GM19324 (cell line): ENCODE measurements around the gene CATSPER1.
A peak's percentile ranks its signal among the peaks of the same experiment; 100 is the strongest.

Source experiments
- ATAC-seq: cut with Tn5 transposase; IDR thresholded peaks from one replicate; pipeline ENCODE4 v1.9.1; 2021; ENCODE audit warnings: mild to moderate bottlenecking, moderate library complexity; ENCODE audit not compliant: unreplicated experiment, low FRiP score

CATSPER1 gene

DNA sequence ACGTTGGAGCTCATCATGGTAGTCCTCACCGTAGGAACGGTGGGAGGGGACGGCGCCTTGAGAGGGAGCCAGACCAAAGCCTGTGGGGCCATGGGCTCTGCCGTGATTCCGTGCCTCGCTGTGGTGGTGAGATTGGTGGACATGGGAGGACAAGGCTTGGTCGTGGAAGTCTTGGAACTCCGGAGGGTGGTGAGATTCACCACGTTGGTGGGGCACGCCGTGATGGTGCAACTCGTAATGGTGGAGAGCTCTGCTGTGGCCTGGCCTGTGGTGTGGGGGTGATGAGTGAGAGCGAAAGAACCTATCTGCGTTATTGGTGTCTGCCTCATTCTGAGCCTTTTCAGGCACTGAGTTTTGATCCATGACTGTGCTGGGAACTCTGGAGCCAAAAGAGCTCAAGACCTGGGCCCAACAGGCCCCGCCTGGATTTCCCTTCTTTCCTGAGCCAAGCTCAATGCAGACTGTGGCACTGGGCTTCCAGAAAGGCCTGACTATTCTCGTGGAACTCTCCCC, at the start of gene CATSPER1:
Gene CATSPER1, minus strand, starts transcription at position 463 of the 513 bp plus-strand sequence. Its CDS starts 100 bp downstream, at position 363.
- no peak for ATAC-seq

DNA sequence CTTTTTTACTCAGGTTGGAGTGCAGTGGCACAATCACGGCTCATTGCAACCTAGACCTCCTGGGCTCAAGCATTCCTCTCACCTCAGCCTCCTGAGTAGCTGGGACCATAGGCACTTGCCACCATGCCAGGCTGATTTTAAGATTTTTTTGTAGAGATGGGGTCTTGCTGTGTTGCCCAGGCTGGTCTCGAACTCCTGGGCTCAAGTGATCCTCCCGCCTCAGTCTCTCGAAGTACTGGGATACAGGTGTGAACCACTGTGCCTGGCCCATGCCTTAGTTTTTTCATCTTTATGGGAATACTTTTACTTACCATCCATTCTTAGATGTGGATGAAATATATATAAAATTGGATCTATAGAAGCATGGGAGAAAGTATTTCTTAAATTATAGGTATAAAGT, 49.0 kb upstream of the CATSPER1 start:
- ATAC-seq = no peak

DNA sequence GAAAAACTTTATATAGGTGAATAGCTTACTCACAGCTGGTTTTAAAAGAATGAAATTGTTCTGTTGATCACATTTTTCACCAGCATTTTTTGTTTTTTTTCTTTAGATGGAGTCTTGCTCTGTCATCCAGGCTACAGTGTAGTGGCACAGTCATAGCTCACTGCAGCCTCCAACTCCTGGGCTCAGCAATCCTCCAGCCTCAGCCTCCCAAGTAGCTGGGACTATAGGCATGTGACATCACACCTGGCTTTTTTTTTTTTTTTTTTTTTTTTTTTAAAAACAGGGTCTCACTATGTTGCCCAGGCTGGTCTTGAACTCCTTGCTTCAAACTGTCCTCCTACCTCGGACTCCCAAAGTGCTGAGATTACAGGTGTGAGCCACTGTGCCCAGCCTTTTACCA, 47.4 kb upstream of the CATSPER1 start:
- ATAC-seq = no peak

DNA sequence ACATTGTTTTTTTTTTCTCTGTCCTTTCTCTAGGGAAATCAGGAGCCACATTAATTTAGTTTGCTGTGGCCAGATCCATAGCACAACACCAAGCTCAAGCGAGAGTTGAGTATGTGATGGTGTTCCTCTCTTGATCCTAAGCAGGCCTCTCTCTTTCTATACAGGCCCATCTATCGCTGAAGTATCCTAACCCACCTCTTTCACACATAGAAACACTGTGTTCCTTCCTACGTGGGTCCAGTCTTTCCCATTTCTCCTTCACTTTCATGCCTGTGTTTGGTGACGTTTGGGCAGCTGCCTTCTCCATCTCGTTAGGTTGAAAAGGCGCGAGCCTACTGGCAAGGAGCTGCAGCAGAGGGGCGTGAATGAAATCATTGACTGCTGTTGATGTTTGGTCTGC, 46.2 kb upstream of the CATSPER1 start:
- no peak for ATAC-seq

DNA sequence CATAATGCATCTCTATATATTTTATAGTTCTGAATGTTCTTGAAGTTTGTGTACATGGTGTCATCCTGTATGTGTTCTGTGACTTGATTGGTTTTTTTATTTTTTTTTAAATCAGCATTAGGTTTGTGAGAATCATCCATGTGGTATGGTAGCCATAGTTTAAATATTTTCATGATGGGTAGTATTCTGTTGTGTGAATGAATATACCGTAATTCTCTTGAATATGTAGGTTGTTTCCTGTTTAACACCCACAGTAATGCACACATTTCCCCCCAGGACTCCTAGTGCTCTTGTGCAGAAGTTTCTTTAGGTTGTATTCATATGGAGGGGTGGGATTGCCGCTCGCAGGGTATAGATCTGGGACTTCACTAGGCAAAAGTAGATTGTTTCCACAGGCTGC, 45.8 kb upstream of the CATSPER1 start:
- ATAC-seq = no peak

DNA sequence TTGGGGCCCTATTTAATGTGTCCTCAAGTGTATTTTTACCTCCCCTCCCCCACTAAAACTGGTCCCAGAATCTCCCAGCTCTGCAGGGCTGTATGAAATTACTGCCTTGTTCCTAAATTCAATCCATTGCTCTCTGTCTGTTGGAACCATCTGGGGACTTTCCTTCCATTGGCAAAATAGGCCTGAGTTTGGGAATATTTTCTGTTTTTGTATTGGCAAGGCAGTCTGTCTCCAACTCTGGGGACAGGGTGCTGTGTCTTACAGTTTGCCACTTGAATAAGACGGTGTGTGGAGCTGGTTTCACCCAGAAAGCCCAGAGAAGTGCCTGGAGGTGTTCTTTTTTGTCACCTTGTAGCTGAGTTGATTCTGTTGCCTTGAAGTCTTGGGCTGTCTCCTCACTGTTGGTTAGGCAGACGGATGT, 45.1 kb upstream of the CATSPER1 start:
- no peak for ATAC-seq

DNA sequence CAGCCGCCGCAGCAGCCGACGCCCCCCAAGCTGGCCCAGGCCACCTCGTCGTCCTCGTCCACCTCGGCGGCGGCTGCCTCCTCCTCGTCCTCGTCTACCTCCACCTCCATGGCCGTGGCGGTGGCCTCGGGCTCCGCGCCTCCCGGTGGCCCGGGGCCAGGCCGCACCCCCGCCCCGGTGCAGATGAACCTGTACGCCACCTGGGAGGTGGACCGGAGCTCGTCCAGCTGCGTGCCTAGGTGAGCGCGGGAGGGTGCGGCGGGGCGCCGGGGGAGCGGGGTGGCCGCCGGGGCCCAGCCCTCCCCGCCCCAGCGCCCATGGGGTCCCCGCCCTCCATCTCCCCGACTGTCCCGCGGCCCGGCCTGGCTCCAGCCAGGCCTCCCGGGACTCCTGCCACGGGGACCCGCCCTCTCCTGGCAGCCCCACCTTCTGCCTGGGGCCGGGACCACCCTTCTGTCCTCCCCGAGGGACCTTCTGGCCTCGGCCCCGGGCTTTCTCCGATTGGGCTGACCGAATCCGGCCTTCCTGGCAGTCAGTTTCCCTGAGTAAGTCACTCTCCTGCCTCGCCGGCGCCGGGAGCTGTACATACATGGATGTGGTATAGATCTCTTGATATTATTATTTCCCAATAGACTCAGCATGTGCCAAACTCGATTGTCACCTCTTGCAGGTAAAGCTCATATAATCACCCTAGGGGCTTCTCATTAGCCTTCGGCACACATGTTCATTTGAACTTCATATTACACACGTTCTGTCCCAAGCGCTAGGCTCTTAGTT, 44.5 kb upstream of the CATSPER1 start:
- ATAC-seq = peak; percentile 23

DNA sequence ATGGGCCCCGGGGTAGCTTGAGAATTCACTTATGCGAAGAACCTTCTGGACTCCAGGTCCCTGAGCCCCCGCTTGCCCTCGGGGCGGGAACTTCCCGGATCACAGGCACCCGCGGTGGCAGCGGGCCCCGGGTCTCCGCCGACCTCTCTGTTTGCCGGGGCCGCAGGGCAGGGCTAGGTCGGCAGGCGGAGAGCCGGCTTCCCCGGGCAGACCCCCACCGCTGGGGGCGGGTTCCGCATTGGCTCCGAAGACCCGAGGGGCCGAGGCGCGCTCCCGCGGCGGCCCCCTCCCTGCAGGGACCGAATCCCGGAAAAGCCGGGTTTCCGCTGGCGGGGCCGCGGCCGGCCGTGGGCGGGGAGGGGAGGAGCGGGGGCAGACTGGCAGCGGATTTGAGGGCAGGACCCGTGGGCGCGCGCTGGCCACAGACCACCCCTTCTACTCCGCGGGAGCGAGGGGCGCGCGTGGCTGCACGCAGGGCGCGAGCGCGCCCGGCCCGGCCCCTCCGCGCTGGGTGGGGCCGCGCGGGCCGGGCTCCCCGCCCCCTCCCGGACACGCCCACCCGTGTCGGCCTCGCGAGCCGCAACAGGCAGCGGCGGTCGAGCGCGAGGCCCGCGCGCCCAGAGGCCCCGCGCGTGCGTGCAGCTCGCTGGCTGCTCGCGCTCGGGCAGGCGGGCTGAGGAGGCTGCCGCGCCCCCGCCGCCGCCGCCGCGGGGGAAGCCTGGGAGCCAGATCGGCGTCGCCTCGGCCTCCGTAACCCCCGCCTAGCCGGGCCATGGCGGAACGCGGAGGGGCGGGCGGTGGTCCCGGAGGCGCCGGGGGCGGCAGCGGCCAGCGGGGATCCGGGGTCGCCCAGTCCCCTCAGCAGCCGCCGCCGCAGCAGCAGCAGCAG, 43.7 kb upstream of the CATSPER1 start, which contains the start of gene PACS1:
Gene PACS1, plus strand, starts transcription at position 558 of the 889 bp plus-strand sequence. Its CDS starts 215 bp downstream, at position 773.
- peak; percentile 79 for ATAC-seq

DNA sequence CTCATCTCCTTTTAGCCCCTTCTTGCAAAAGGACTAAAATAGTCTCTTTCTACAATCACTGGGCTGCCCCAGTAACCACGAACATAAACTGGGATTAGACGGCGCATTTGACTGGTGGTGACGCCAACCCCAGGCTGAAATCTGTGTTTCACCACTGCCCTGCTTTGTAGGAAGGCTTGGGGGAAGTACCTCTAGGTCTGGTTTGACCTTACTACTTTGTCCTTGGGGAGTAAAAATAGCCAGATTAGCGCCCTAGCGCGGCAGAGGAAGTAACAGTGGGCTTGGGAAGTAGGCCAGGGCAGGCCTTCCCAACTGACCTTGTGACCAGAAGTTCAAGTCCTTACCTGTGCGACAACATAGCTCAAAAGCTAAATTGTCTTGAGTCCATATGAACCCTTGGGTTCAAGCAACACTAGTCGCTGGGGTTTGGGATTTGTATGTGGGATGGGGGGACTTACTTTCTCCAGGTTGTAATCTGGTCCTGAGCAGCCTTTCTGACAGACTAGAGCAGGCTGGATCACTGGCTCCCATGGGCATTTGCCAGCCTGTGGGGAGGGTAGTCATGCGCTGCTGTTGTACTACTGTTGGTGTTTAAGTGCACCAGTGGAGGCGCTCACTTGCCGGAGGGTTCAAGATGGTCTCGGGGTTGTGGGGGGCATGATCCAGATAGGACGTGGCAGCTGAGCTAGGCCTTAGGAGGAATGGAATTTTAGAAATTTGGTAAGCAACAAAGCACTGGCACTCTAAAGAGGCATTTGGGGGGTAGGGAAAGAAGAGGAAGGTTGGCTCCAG, 42.8 kb upstream of the CATSPER1 start:
- peak; percentile 2 for ATAC-seq

DNA sequence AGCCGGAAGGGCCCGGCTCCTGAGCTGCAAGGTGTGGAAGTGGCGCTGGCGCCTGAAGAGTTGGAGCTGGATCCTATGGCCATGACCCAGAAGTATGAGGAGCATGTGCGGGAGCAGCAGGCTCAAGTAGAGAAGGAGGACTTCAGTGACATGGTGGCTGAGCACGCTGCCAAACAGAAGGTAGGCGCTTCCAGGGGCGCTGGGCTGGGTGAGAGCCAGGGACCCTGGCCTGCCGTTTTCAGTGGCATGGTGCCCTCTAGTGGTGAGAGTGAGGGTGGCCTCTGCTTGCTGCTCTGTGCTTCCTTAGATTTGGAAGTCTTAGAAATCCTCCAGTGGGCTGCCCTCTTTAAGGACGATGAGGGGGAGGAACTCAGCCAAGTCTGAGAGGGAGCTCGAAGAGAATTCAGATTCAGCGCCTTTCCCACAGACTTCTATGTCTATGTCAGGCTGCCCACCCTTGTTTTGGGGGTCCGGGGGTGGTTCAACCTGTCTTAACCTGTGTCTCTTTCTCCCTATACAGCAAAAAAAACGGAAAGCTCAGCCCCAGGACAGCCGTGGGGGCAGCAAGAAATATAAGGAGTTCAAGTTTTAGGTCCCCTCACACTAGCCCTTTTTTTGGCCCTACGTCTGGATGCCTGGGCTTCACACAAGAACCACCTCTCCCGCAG, 42.0 kb upstream of the CATSPER1 start:
- no peak for ATAC-seq

DNA sequence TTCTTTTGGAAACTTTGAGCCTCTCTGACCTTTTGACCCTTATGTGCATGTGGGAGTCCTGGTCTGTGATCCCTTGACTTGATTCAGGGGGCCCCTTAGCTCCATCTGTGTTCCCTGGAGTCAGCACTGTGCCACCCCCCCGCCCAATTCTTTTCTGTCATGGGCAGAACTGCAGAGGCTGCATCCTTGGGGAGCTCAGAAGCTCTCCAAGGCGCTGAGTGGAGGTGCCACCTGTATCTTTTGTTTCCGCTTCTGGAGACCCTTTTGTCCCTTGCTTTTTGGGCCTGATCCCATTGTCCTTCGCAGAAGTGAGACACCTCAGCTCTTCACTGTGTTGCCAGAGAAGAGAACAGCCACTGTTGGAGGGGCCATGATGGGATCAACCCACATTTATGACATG, 41.4 kb upstream of the CATSPER1 start:
- no peak for ATAC-seq

DNA sequence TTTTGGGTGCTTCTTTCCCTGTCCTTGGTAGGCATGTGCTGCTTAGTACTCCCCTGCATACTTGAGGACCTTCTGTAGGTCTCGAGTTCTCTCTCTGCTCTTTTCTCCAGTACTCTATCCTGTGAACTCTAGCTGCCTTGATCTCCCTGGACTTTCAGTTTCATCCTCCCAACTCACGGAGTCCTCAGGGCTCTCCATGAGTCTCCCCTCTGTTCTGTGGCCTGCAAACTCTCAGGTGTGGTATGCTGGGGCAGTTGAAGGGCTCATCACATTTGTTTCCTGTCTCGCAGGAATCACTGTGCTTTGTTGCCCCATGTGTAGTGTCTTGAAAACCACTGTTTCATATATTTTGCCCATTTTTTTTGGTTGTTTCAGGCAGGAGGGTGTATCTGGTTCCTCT, 40.5 kb upstream of the CATSPER1 start:
- ATAC-seq = no peak

DNA sequence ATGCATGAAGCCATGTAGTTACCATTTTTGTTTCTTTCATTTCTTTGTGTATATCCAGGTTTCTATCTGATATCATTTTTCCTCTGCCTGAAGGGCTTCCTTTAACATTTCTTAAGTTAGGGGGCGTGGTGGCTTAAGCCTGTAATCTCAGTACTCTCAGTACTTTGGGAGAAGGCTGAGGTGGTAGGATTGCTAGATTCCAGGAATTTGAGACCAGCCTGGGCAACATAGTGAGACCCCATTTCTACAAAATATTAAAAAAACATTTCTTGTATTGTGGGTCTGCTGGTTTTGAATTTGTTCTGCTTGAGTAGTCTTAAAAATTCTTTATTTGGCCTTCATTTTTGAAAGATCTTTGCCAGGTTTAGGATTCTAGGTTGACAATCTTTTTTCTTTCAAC, 38.3 kb upstream of the CATSPER1 start:
- no peak for ATAC-seq

DNA sequence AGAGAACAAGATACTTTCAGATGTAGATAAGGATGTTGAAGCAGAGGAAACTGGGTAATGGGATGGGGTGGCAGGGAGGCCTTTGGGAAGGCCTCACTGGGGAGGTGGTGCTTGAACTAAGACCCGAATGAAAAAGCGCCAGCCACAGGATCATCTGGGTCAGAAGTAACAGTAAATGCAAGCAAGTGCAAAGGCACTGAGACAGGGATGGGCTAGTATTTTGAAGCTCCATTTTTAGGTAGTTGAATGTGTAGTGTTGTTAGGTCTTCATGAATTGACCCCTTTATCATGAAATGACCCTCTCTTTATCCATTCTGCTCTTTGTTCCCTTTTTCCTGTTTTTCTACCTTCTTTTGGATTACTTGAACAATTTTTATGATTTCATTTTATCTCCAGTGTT, 37.6 kb upstream of the CATSPER1 start:
- ATAC-seq = no peak

DNA sequence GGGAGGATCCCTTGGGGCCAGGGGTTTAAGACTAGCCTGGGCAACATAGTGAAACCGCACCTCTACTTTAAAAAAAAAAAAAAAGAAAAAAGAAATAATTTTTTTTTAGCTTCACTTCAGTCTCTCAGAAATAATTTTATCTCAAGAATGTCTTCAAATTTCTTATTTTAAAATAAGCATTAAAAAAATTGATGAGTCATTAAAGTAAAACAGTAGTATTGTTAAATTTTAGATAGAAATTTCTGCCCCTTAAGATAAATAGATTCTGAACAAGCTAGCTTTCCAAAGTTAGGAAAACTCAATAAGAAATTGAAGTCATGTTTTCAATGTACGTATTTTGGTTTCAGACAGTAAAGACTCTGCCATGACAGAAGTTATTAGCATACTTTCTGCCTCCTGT, 36.1 kb upstream of the CATSPER1 start:
- no peak for ATAC-seq

DNA sequence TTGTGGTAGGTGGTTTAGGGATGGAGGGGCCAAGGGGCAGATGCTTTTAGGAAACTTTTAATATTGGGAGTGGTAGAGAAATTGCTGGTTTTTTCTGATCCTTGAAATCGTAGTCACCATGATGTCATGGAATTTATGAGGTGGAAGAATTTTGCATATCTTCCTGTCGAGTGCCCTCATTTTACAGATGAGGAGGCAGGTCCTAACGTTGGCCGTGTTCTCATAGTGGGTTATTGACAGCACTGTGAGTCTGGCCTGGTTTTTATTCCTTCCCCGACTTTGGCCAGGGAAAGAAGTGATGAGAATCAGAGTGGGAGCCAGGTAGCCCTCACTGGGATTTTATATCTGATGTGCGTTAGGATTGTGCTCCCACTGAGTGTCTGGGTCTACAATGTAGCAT, 35.0 kb upstream of the CATSPER1 start:
- no peak for ATAC-seq

DNA sequence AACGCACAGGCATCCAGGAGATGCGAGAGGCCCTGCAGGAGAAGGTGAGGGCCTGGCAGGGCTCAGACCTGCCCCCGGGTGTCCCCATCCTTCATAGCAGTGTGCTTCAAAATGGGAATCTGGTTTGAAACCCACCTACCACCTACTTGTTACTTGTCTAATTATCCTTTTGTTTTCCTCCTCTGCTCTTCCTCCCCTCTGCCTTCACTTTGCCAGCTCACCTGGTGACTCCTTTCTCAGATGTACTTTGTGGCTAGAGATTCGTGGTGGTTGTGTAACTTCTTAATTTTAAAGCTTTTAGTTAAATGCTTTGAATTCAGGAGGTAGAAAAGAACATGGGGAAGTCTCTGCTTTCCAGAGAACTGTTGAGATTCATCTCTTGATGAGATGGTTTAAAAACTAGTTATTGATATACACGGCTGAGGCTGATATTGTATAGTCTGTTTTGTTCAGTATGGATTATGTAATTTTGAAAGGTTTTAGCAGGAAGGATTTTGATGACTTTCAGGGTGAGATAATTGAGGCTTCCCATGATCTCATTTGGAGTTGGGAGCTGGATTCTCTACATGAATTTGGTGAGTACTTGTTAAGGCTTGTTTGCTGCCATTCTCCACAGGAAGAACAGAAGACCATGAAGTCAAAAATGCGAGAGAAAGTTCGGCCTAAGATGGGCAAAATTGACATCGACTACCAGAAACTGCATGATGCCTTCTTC, 33.8 kb upstream of the CATSPER1 start:
- no peak for ATAC-seq

DNA sequence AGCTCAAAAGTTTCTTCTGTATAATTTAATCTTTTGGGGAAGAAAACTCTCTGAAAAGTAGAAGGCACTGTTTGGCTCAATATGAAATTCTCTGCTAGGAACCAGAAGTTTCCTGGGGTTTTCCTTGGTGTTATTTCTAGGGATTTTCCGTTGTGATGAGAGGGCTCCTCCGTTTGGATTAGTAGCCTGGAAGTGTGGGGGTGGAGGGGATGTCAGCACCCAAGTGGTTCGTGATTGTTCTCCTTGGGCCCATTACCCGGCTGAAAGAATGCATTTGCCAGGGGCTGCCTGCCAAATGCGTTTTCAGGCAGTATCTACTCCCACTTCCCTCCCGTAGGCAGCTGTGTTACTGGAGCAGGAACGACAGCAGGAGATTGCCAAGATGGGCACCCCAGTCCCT, 30.2 kb upstream of the CATSPER1 start:
- no peak for ATAC-seq

DNA sequence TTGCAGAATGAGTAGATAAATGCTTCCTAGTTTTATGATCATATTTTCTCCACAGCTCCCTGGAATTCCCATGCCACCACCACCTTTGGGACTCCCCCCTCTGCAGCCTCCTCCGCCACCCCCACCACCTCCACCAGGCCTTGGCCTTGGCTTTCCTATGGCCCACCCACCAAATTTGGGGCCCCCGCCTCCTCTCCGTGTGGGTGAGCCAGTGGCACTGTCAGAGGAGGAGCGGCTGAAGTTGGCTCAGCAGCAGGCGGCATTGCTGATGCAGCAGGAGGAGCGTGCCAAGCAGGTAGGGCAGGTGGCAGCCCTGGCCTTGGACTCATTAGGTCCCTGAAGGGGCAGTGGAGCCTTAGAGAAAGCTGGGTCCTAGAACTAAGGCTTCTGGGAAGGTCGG, 28.7 kb upstream of the CATSPER1 start:
- no peak for ATAC-seq

DNA sequence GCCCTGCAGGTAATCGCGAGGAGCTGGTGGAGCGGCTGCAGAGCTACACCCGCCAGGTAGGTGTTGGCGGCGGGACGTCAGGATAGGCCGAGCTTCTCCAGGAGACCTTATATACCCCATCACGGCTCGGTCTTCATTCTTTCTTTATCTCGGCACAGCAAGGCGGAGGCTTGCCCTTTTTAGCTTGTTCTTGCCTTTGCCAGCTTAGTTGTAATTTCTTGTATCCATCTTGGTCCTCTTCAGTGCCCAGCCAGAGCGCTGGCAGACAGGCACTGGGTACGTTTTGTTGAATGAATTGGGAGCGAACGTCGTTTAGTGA, 26.3 kb upstream of the CATSPER1 start:
- no peak for ATAC-seq
